HG03575 (cell line): ENCODE data around the gene ARHGAP24.
A peak's percentile ranks its signal among the peaks of the same experiment; 100 is the strongest.

Experiments used
- ATAC-seq: cut with Tn5 transposase; IDR thresholded peaks from one replicate; pipeline ENCODE4 v1.9.1; 2021; ENCODE audit not compliant: unreplicated experiment, insufficient number of reproducible peaks, low FRiP score; ENCODE audit errors: extremely low read depth

ARHGAP24 gene

GRCh38 chr4:85673540-85673939 lies 198.6 kb downstream of the ARHGAP24 start:
- ATAC-seq = no peak

- ATAC-seq = no peak
Observed at GRCh38 chr4:85675076-85676049, 200.4 kb downstream of the ARHGAP24 start.

- ATAC-seq = no peak
Observed at GRCh38 chr4:85676050-85676425, 201.1 kb downstream of the ARHGAP24 start.

GRCh38 chr4:85676850-85677590 lies 202.1 kb downstream of the ARHGAP24 start:
- ATAC-seq = no peak

GRCh38 chr4:85681221-85681657 lies 206.3 kb downstream of the ARHGAP24 start:
- ATAC-seq = no peak

GRCh38 chr4:85681921-85682320 lies 207.0 kb downstream of the ARHGAP24 start:
- no peak for ATAC-seq

- ATAC-seq = no peak
Observed at GRCh38 chr4:85682391-85682790, 207.4 kb downstream of the ARHGAP24 start.

- no peak for ATAC-seq
Observed at GRCh38 chr4:85684676-85685075, 209.7 kb downstream of the ARHGAP24 start.

- ATAC-seq = no peak
Observed at GRCh38 chr4:85686398-85686797, 211.4 kb downstream of the ARHGAP24 start.

GRCh38 chr4:85688055-85688740 lies 213.2 kb downstream of the ARHGAP24 start:
- no peak for ATAC-seq

- ATAC-seq = no peak
Observed at GRCh38 chr4:85696661-85697060, 221.7 kb downstream of the ARHGAP24 start.

- ATAC-seq = no peak
Observed at GRCh38 chr4:85697854-85698253, 222.9 kb downstream of the ARHGAP24 start.

- no peak for ATAC-seq
Observed at GRCh38 chr4:85700362-85700761, 225.4 kb downstream of the ARHGAP24 start.

GRCh38 chr4:85701861-85702321 lies 226.9 kb downstream of the ARHGAP24 start:
- peak; percentile 99 for ATAC-seq

- ATAC-seq = no peak
Observed at GRCh38 chr4:85703096-85703495, 228.1 kb downstream of the ARHGAP24 start.

- peak; percentile 66 for ATAC-seq
Observed at GRCh38 chr4:85707611-85708010, 232.7 kb downstream of the ARHGAP24 start.

- ATAC-seq = no peak
Observed at GRCh38 chr4:85708468-85708867, 233.5 kb downstream of the ARHGAP24 start.

GRCh38 chr4:85713005-85713404 lies 238.1 kb downstream of the ARHGAP24 start:
- ATAC-seq = no peak

GRCh38 chr4:85715991-85716737 lies 241.2 kb downstream of the ARHGAP24 start:
- no peak for ATAC-seq
